Measurements from ENCODE around the gene TBC1D8. TPM values are rescaled to one million over a fixed set of nuclear protein-coding genes. Genes with fewer than 3 reads are reported as not detected.

The TBC1D8 gene
- total and polyA plus RNA-seq, 2 donors (not counting 1 experiment from before 2014, with no cell fraction given): 1.7 to 15.7 TPM

- Mint-ChIP-seq H3K27me3 (no peaks in the 10 kb centered on the region), H3K27ac (no peak overlapping the region), H3K4me3 (no peak overlapping the region), H3K4me1 (peaks cover 3% of the 10 kb centered on the region), H3K9me3 (ENCODE audit: insufficient read depth) (no peaks in the 10 kb centered on the region)
- Histone ChIP-seq H3K36me3 (replicated peaks in 1 of 2; ENCODE audit: control extremely low read depth in 1 of 2, control insufficient read depth in 1 of 2, extremely low read depth in 1 of 2, insufficient read depth in 2 of 2, low read length in 1 of 2) (peaks cover 0 to 8% of the 10 kb centered on the region in 2 experiments), H3K9ac (ENCODE audit: low read length) (no peak overlapping the region), H3K27ac (ENCODE audit: low read length in 2 of 2) (no peak overlapping the region), H3K4me1 (ENCODE audit: control insufficient read depth in 2 of 2, insufficient read depth in 2 of 2, low read length in 2 of 2) (no peaks in the 10 kb centered on the region), H3K4me3 (ENCODE audit: control extremely low read depth in 1 of 5, extremely low read depth in 1 of 5, insufficient read depth in 1 of 5, low read depth in 2 of 5, low read length in 4 of 5) (no peak overlapping the region), H3K9me3 (ENCODE audit: control extremely low read depth in 1 of 3, control insufficient read depth in 2 of 3, insufficient read depth in 1 of 3, low read length in 2 of 3) (no peaks in the 10 kb centered on the region), H3K79me2 (ENCODE audit: control insufficient read depth, insufficient read depth, low read length) (no peaks in the 10 kb centered on the region), H2AFZ (ENCODE audit: insufficient read depth, low read depth, low read length, poor library complexity, severe bottlenecking) (no peak overlapping the region), H3K4me2 (replicated peaks; ENCODE audit: low read depth, low read length, poor library complexity, severe bottlenecking) (no peak overlapping the region), H4K20me1 (ENCODE audit: control insufficient read depth, insufficient read depth, low read length, poor library complexity, severe bottlenecking) (no peaks in the 10 kb centered on the region), H3K27me3 (replicated peaks in 1 of 4; ENCODE audit: control extremely low read depth in 1 of 4, control insufficient read depth in 3 of 4, insufficient read depth in 4 of 4, low read length in 3 of 4) (peaks cover 0 to 2% (median 0%) of the 10 kb centered on the region in 4 experiments)
- DNase-seq: no peak
- intact Hi-C loops (cut with micrococcal nuclease): no loop called here
- no peak for TF ChIP-seq CTCF (IDR thresholded peaks at IDR 0.05)
- TF ChIP-seq EZH2 (IDR thresholded peaks at IDR 0.05; ENCODE audit: borderline replicate concordance, insufficient read depth, low read depth, low read length, poor library complexity, severe bottlenecking): no peak
- ATAC-seq (ENCODE audit: low read depth): no peak
- CTCF ChIA-PET: interaction anchor here (0.7 kb wide), 1 partner anchor 11 kb away, joined by 3 read pairs; no protein-coding TSS in a partner anchor
- POLR2A ChIA-PET: no interaction called here
- WGBS (ENCODE audit: insufficient coverage): 100% methylated on average over 2 of the region's 6 CpGs
Measured at GRCh38 chr2:101023327-101024107, 127.7 kb downstream of the TBC1D8 start.

- TF ChIP-seq CTCF (IDR thresholded peaks at IDR 0.05) (no peak), EZH2 (IDR thresholded peaks at IDR 0.05; ENCODE audit: borderline replicate concordance, insufficient read depth, low read depth, low read length, poor library complexity, severe bottlenecking) (no peak)
- ChIA-PET POLR2A (no interaction called here), CTCF (interaction anchor here (1.3 to 1.9 kb wide), 2 partner anchors 10 to 185 kb away, joined by 3 to 9 read pairs; no protein-coding TSS in a partner anchor)
- Histone ChIP-seq H3K79me2 (ENCODE audit: control insufficient read depth, insufficient read depth, low read length) (no peaks in the 10 kb centered on the region), H3K27ac (ENCODE audit: low read length in 2 of 2) (no peak overlapping the region), H3K4me2 (replicated peaks; ENCODE audit: low read depth, low read length, poor library complexity, severe bottlenecking) (no peak overlapping the region), H4K20me1 (ENCODE audit: control insufficient read depth, insufficient read depth, low read length, poor library complexity, severe bottlenecking) (no peaks in the 10 kb centered on the region), H3K4me3 (ENCODE audit: control extremely low read depth in 1 of 5, extremely low read depth in 1 of 5, insufficient read depth in 1 of 5, low read depth in 2 of 5, low read length in 4 of 5) (no peak overlapping the region), H2AFZ (ENCODE audit: insufficient read depth, low read depth, low read length, poor library complexity, severe bottlenecking) (no peak overlapping the region), H3K9ac (ENCODE audit: low read length) (no peak overlapping the region), H3K9me3 (ENCODE audit: control extremely low read depth in 1 of 3, control insufficient read depth in 2 of 3, insufficient read depth in 1 of 3, low read length in 2 of 3) (no peaks in the 10 kb centered on the region), H3K36me3 (replicated peaks in 1 of 2; ENCODE audit: control extremely low read depth in 1 of 2, control insufficient read depth in 1 of 2, extremely low read depth in 1 of 2, insufficient read depth in 2 of 2, low read length in 1 of 2) (peaks cover 0 to 8% of the 10 kb centered on the region in 2 experiments), H3K4me1 (ENCODE audit: control insufficient read depth in 2 of 2, insufficient read depth in 2 of 2, low read length in 2 of 2) (no peaks in the 10 kb centered on the region), H3K27me3 (replicated peaks in 1 of 4; ENCODE audit: control extremely low read depth in 1 of 4, control insufficient read depth in 3 of 4, insufficient read depth in 4 of 4, low read length in 3 of 4) (no peaks in the 10 kb centered on the region)
- Mint-ChIP-seq H3K27ac (no peak overlapping the region), H3K4me1 (peaks cover 3% of the 10 kb centered on the region), H3K27me3 (no peaks in the 10 kb centered on the region), H3K9me3 (ENCODE audit: insufficient read depth) (no peaks in the 10 kb centered on the region), H3K4me3 (no peak overlapping the region)
- DNase-seq: no peak
- no peak for ATAC-seq (ENCODE audit: low read depth)
- WGBS (ENCODE audit: insufficient coverage): over 99% methylated on average over 14 of the region's 16 CpGs
- intact Hi-C loops (cut with micrococcal nuclease): no loop called here
Measured at GRCh38 chr2:101022221-101022620, 129.0 kb downstream of the TBC1D8 start.

Measured in B cell (primary cell).